HG03342 (cell line): ENCODE results near the gene TPRN.

Source experiments
- ATAC-seq: cut with Tn5 transposase; IDR thresholded peaks from one replicate; pipeline ENCODE4 v1.9.1; 2021; ENCODE audit warnings: mild to moderate bottlenecking, moderate library complexity; ENCODE audit not compliant: unreplicated experiment

Gene TPRN

GRCh38 chr9:137175345-137175961 lies 25.1 kb downstream of the TPRN start:
- ATAC-seq: no peak

DNA sequence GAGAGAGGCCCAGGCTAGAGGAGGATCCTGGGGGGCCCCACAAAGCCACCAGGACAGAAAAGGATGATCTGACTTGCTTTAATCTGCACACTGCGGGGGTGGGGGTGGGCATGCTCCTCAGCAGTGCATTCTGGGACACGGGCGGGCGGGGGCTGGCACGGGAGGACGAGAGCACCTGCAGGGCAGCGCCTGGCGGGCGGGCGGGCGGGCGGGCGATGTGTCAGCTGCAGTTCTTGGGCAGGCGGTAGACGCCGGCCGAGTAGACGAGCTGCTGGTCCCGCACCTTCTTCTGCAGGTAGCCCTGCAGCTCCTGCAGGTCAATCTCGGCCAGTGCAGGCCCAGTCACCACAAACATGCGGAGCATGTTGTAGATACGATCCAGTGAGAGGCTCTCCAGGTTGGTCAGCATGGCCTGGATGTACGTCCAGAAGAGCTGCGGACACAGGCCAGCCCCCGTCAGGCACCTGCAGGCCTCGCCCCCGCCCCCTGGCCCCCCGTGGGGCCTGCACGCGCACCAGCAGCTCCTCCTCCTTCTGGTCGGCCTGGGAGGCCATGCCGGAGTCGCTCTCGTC lies 25.7 kb downstream of the TPRN start:
- ATAC-seq: no peak

- no peak for ATAC-seq
Observed at GRCh38 chr9:137173796-137174664, 26.5 kb downstream of the TPRN start.

DNA sequence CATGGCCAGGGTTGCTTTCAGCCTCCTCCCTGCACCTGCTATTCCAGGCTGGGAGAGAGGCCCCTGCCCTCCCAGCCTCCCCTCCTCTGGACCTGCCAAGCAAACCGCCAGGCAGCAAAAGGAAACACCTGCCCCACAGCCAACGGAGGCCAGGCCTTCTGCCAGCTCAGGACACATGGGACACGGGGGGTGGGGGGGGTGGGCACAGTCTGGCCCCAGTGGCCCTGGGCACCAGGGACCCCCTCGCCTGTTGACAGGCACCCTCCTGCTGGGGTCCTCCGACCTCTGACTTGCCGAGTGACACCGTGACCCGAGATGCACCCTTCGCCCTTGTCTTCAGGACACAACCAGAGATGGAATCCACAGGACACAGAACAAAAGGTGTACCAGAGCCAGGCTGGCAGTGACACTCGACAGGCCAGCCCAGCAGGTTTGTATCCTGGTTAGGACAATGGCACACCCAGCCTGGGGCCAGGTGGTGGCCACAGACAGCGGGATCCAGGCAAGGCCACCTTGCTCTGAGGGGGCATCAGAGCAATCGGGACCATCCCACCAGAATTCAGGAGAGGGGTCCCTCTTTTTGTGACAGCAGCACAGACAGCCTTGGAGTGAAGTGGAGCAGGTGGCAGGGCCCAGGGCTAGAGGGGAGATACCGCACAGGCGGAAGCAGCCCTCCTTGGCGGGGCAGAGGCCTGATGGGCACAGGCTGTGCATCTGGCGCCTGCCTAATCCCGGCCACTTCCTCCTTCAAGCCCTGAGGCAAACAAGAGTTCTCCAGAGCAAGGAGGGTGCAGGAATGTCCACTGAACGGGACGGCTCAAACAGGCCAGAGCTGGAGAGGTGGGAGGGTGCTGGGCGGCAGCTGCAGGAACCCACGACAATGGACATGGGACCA lies 27.4 kb downstream of the TPRN start:
- no peak for ATAC-seq

DNA sequence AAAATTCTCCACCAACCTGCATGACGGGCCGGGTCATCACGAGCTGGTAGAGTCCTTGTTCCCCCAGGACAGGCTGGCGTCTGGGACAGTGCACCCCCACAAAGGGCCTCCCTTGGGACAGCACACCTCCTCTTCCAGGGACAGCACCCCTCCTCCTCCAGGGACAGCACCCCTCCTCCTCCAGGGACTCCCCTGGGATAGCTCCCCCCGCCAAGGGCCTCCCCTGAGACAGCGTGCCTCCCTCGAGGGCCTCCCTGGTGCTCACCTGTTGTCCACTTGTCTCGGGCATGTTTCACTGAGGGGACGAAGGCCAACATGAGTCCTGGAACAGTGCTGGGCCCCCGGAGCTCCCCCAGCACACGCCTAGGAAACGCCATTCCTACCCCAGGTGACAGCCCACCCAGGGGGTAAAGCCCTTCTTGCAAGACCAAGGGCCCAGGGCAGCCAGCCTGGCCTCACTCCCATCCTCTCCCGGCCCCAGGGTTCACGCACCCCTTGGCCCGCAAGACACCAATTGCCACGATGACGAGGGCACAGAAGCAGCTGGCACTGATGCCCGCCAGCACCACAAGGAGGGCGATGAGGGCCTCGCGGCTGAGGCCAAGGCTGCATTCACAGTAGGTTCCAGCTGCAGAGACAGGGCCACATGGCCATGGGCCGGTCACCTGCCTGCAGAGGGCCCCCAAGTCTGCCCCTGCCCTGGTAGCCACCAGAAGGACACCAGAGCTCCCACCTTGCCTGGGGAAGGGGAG lies 29.2 kb downstream of the TPRN start:
- no peak for ATAC-seq

- ATAC-seq: no peak
Observed at GRCh38 chr9:137170486-137171148, 29.9 kb downstream of the TPRN start.

DNA sequence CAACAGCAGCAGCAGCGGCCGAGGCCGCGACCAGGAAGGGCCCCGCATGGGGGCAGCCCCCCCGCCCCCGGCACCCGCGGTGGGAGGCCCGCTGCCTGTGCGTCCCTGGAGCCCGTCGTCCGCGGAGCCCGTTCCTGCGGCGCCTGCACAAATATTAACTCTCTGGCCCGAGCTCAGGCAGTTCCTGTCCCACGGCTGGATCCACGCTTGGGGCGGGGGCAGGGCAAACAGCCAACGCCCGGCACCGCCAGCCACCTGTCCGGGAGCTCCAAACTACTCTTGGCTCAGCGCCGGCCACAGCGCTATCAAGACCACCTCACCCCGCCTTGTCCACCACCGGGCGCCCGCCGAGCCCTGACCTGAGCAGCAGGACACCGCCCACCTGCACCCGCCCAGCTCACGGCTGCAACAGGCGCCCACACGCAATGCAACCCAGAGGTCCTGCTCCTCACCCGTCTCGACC lies 30.6 kb downstream of the TPRN start, which contains the start of gene LRRC26:
TSS of gene LRRC26 (minus strand) at position 156 of the 463 bp plus-strand sequence. CDS start at position 48, 108 bp downstream.
- no peak for ATAC-seq

- ATAC-seq: no peak
Observed at GRCh38 chr9:137168904-137169856, 31.4 kb downstream of the TPRN start.

GRCh38 chr9:137168573-137168903 lies 32.0 kb downstream of the TPRN start:
- no peak for ATAC-seq

DNA sequence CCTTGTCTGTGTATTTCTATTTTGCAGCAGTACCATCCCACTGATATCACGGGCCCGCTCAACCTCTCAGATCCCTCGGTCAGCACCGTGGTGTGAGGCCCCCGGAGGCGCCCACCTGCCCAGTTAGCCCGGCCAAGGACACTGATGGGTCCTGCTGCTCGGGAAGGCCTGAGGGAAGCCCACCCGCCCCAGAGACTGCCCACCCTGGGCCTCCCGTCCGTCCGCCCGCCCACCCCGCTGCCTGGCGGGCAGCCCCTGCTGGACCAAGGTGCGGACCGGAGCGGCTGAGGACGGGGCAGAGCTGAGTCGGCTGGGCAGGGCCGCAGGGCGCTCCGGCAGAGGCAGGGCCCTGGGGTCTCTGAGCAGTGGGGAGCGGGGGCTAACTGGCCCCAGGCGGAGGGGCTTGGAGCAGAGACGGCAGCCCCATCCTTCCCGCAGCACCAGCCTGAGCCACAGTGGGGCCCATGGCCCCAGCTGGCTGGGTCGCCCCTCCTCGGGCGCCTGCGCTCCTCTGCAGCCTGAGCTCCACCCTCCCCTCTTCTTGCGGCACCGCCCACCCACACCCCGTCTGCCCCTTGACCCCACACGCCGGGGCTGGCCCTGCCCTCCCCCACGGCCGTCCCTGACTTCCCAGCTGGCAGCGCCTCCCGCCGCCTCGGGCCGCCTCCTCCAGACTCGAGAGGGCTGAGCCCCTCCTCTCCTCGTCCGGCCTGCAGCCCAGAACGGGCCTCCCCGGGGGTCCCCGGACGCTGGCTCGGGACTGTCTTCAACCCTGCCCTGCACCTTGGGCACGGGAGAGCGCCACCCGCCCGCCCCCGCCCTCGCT lies 32.6 kb downstream of the TPRN start:
- ATAC-seq: no peak

DNA sequence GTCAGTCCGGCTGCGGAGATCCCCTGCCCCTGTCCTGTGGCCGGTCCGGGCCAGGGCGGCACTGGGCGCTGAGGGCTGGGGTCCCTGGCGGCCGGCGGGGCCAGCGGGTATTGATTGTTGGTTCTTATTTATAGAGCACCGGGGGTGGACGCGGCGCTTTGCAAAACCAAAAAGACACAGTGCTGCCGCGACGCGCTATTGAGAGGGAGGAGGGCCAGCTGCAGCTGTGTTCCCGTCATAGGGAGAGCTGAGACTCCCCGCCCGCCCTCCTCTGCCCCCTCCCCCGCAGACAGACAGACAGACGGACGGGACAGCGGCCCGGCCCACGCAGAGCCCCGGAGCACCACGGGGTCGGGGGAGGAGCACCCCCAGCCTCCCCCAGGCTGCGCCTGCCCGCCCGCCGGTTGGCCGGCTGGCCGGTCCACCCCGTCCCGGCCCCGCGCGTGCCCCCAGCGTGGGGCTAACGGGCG lies 33.2 kb downstream of the TPRN start:
- no peak for ATAC-seq

GRCh38 chr9:137166380-137167229 lies 33.9 kb downstream of the TPRN start:
- ATAC-seq: no peak

DNA sequence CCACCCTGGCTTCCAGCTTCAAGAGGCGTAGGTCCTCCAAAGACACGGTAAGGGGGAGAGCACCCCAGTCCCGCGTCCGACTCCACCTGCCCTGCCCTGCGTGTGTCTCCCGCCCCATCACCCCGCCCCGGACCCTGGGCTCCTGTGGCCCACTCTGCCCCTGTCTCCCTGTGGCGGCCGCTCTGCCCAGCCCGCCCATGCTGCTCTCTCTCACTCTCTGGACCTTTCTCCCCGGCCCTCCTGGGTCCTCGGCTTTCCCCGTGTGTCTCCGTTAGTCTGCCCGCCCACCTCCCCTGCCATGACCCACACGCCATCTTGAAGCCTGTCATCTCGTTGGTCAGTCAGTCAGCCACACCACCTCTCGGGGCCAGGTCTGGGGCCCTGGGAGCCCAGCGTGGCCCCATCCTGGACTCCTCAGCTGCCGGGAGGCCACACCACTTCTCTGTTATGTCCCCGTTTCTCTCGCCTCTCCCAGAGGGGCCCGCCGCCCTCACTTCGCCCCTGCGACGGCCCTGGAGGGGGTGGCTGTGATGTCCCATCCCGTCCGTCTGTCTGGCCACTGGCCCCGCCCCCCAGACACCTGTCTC lies 35.2 kb downstream of the TPRN start:
- no peak for ATAC-seq

DNA sequence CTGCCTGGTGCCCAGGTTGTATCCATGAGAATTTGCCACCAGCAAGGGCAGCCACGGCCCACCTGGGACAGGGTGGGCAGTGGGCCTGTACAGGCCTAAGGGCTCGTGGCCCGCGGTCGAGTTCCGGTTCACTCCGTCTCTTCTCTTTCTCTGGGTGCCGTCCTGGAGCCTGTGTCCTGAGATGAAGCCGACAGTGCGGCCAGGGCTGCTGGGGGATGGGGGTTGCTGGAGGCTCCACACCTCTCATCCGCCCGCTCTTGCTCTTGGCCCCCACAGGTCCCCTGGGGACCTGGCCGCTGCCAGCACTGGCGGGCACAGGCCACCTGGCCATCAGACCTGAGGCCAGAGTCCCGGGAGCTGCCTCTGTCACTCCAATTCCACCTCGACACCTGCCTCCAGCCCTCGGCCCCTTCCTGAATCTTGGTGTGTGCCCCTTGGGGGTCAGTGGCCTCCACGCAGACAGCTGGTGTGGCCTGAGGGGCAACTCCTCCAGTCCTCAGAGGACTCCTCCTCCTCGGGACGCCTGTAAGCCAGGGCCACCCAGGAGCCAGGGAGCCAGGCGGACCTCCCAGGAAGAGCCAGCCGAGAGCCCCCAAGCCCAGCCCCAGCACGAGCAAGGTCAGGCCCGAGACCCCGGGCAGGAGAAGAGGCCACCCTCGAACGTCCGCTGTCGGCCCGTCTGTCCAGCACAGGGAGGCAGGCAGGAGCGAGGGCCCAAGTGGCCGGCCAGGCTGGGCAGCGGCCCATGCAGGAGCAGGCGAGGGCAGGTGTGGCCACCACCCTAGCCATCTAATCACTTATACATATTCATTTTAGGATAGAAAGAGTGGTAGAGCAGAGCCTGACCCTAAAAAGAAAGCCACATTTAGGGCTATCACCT lies 35.9 kb downstream of the TPRN start:
- ATAC-seq: no peak

GRCh38 chr9:137163805-137164204 lies 36.7 kb downstream of the TPRN start:
- ATAC-seq: no peak
